Endodermal cell (in vitro differentiated cells): ENCODE measurements around the gene MAPRE2. TPM values are rescaled to one million over a fixed set of nuclear protein-coding genes. Genes with fewer than 3 reads are reported as not detected.

Experiments used
- DNase-seq: peaks from one replicate; pipeline ENCODE4 v3.0.0-alpha.2; 2017
- H3K27ac ChIP-seq: 2 replicates; pipeline ENCODE4 v1.5.1; 2013; ENCODE audit warnings: mild to moderate bottlenecking, low read depth, low read length, moderate library complexity
- H3K27me3 ChIP-seq: 2 replicates; pipeline ENCODE4 v1.6.1; 2013; ENCODE audit warnings: mild to moderate bottlenecking, low read length, moderate library complexity; ENCODE audit not compliant: insufficient read depth, control insufficient read depth, poor library complexity, severe bottlenecking
- H3K36me3 ChIP-seq: 2 replicates; pipeline ENCODE4 v1.7.0; 2013; ENCODE audit warnings: mild to moderate bottlenecking, low read length, moderate library complexity; ENCODE audit not compliant: control insufficient read depth, insufficient read depth
- H3K4me1 ChIP-seq: one replicate; pipeline ENCODE4 v1.7.0; 2013; ENCODE audit warnings: low read length; ENCODE audit not compliant: control insufficient read depth, insufficient read depth
- H3K4me3 ChIP-seq: 2 replicates; pipeline ENCODE4 v1.5.1; 2013; ENCODE audit warnings: mild to moderate bottlenecking, low read length, moderate library complexity
- H3K9ac ChIP-seq: 2 replicates; pipeline ENCODE4 v1.6.1; 2013; ENCODE audit warnings: mild to moderate bottlenecking, low read length, moderate library complexity; ENCODE audit not compliant: poor library complexity, severe bottlenecking; ENCODE audit errors: extremely low read depth
- H3K9me3 ChIP-seq: 2 replicates; pipeline ENCODE4 v1.6.1; 2013; ENCODE audit warnings: mild to moderate bottlenecking, low read length, moderate library complexity; ENCODE audit not compliant: control insufficient read depth
- H3K27ac Mint-ChIP-seq: 2 replicates; pipeline ENCODE4 v1.8.0; 2020; ENCODE audit warnings: mixed read lengths
- H3K27me3 Mint-ChIP-seq: 2 replicates; pipeline ENCODE4 v1.8.0; 2021; ENCODE audit warnings: mild to moderate bottlenecking, mixed read lengths; ENCODE audit not compliant: insufficient read depth
- H3K36me3 Mint-ChIP-seq: 2 replicates; pipeline ENCODE4 v1.8.0; 2020; ENCODE audit warnings: low read depth, mixed read lengths
- H3K4me1 Mint-ChIP-seq: 2 replicates; pipeline ENCODE4 v1.8.0; 2020; ENCODE audit warnings: mixed read lengths
- H3K4me3 Mint-ChIP-seq: 2 replicates; pipeline ENCODE4 v1.8.0; 2020; ENCODE audit warnings: mild to moderate bottlenecking, moderate library complexity, mixed read lengths
- H3K9me3 Mint-ChIP-seq: 2 replicates; pipeline ENCODE4 v1.8.0; 2020; ENCODE audit warnings: mild to moderate bottlenecking, mixed read lengths
- WGBS, 2 experiments: methylation state at CpG; one replicate each; pipeline versions ENCODE4 v1.1.5 to v1.1.7; 2013; ENCODE audit warnings: missing lambda C conversion rate in 2 of 2, mixed read lengths in 1 of 2; ENCODE audit not compliant: insufficient coverage in 1 of 2, insufficient read length in 1 of 2; 5-methylcytosine and 5-hydroxymethylcytosine counted together
- total RNA-seq, 2 donors: library from RNA; stranded (reverse); fragmentation: NEBNext Ultra II Directional in 1 of 2; extraction: Animal tissue kit (Norgen Biotek cat#: 25700) in 1 of 2; gene quantifications; 2 replicates in 1 of 2; 3 replicates in 1 of 2; pipeline ENCODE4 v1.2.1, GENCODE V29; 2021
- TF ChIP-seq, protein P1 (sequence below): fragments of 200-600 bp; sonication (generic); conservative IDR thresholded peaks from 2 replicates; pipeline ENCODE4 v1.5.0; 2021; ENCODE audit warnings: antibody characterized with exemption, mild to moderate bottlenecking

Gene MAPRE2
- total RNA-seq, 2 donors from 2014 or later: 15.2 to 16.5 TPM

DNA sequence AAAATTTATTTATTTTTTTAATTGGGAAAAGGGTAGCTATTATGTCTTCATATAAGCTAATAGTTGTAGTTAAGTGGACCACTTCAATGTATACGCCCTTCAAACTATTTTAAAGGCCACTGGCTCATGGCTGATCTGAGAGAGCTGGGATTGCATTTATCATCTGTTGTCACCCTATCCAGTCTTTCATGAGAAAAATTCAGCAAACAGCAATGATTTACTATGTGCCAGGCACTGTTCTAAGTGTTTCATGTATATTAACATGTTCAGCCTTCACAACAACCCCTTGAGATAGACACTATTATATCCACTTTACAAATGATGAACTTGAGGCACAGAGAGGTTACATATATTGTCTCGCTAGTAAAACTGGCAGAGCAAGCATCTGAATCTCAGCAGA, 133.5 kb downstream of the MAPRE2 start:
- peaks cover 11% of the 10 kb centered on the region for H3K4me1 Mint-ChIP-seq
- no peak overlapping the region for H3K9ac ChIP-seq
- H3K27me3 ChIP-seq: no peaks in the 10 kb centered on the region
- no peaks in the 10 kb centered on the region for H3K4me1 ChIP-seq
- H3K36me3 Mint-ChIP-seq: no peaks in the 10 kb centered on the region
- H3K36me3 ChIP-seq: no peaks in the 10 kb centered on the region
- H3K27me3 Mint-ChIP-seq: no peaks in the 10 kb centered on the region
- 95% methylated on average over 2 of the region's 2 CpGs; no CpG with 5 or more reads in 1 of the 2 experiments for WGBS, 2 experiments
- H3K4me3 ChIP-seq: no peak overlapping the region
- no peak for DNase-seq
- H3K9me3 ChIP-seq: peaks cover 8% of the 10 kb centered on the region
- H3K27ac ChIP-seq: no peak overlapping the region
- H3K9me3 Mint-ChIP-seq: peaks cover 7% of the 10 kb centered on the region
- TF ChIP-seq, protein P1, sequence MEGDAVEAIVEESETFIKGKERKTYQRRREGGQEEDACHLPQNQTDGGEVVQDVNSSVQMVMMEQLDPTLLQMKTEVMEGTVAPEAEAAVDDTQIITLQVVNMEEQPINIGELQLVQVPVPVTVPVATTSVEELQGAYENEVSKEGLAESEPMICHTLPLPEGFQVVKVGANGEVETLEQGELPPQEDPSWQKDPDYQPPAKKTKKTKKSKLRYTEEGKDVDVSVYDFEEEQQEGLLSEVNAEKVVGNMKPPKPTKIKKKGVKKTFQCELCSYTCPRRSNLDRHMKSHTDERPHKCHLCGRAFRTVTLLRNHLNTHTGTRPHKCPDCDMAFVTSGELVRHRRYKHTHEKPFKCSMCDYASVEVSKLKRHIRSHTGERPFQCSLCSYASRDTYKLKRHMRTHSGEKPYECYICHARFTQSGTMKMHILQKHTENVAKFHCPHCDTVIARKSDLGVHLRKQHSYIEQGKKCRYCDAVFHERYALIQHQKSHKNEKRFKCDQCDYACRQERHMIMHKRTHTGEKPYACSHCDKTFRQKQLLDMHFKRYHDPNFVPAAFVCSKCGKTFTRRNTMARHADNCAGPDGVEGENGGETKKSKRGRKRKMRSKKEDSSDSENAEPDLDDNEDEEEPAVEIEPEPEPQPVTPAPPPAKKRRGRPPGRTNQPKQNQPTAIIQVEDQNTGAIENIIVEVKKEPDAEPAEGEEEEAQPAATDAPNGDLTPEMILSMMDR: no peak
- no peak overlapping the region for H3K27ac Mint-ChIP-seq
- no peak overlapping the region for H3K4me3 Mint-ChIP-seq

DNA sequence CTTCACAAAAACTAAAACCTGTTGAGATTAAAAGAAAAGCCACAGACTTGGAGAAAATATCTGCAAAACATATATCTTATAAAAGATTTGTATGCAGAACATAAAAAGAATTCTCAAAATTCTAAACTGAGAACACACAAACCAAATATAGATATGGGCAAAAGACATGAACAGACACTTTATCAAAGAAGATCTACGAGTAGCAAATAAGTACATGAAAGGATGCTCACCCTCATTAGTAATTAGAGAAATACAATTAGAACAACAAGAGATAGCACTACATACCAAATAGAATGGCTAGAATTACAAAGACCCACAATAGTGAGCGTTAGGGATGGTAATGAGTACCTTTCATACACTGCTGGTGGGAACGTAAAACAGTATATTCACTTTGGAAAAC, 135.7 kb downstream of the MAPRE2 start:
- Histone ChIP-seq H3K9ac (no peak overlapping the region), H3K4me1 (no peaks in the 10 kb centered on the region), H3K27me3 (no peaks in the 10 kb centered on the region), H3K36me3 (no peaks in the 10 kb centered on the region), H3K9me3 (peaks cover 8% of the 10 kb centered on the region), H3K4me3 (no peak overlapping the region), H3K27ac (no peak overlapping the region)
- Mint-ChIP-seq H3K4me3 (no peak overlapping the region), H3K4me1 (peaks cover 6% of the 10 kb centered on the region), H3K27ac (no peak overlapping the region), H3K27me3 (no peaks in the 10 kb centered on the region), H3K36me3 (no peaks in the 10 kb centered on the region), H3K9me3 (peaks cover 7% of the 10 kb centered on the region)
- 88% methylated on average over 3 of the region's 3 CpGs; no CpG with 5 or more reads in 1 of the 2 experiments for WGBS, 2 experiments
- TF ChIP-seq, protein P1: no peak
- no peak for DNase-seq

DNA sequence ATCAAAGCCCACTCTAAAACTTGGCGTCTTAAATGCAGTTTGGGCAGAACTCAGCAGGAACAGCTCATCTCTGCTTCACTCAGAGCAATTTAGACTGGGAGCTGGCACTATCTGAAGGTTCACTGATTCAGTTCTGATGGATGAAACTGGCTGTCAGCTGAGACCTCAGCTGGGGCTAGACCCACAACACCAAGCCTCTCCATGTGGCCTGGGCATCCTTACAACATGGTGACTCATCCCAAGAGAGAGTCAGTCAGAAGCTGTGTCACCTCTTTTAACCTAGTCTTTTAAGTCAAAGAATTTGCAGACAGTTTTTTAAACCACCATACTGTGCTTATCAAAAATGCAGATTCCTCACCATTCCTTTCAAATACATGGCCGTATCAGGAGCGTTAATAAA, 137.0 kb downstream of the MAPRE2 start:
- WGBS, 2 experiments: 94 to 95% methylated on average over 3 of the region's 3 CpGs
- Histone ChIP-seq H3K27me3 (no peaks in the 10 kb centered on the region), H3K27ac (no peak overlapping the region), H3K36me3 (no peaks in the 10 kb centered on the region), H3K4me3 (no peak overlapping the region), H3K4me1 (no peaks in the 10 kb centered on the region), H3K9ac (no peak overlapping the region), H3K9me3 (peaks cover 8% of the 10 kb centered on the region)
- TF ChIP-seq, protein P1: no peak
- Mint-ChIP-seq H3K9me3 (peaks cover 7% of the 10 kb centered on the region), H3K4me1 (no peaks in the 10 kb centered on the region), H3K36me3 (no peaks in the 10 kb centered on the region), H3K27me3 (no peaks in the 10 kb centered on the region), H3K27ac (no peak overlapping the region), H3K4me3 (no peak overlapping the region)
- DNase-seq: no peak
